Endothelial cell of hepatic sinusoid (primary cell): ENCODE data around the gene RBM20.

ENCODE experiments used
- in situ Hi-C: cut with HindIII; loops from 2 replicates; pipeline ENCODE4 v1.10.0; 2017; ENCODE audit warnings: low sequenced_read_pairs

The RBM20 gene

DNA sequence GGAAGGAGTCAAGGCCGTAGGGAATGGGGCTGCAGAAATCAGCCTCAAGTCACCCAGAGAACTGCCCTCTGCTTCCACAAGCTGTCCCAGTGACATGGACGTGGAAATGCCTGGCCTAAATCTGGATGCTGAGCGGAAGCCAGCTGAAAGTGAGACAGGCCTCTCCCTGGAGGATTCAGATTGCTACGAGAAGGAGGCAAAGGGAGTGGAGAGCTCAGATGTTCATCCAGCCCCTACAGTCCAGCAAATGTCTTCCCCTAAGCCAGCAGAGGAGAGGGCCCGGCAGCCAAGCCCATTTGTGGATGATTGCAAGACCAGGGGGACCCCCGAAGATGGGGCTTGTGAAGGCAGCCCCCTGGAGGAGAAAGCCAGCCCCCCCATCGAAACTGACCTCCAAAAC lies 177.4 kb downstream of the RBM20 start:
- in situ Hi-C loops, result no loop called here

DNA sequence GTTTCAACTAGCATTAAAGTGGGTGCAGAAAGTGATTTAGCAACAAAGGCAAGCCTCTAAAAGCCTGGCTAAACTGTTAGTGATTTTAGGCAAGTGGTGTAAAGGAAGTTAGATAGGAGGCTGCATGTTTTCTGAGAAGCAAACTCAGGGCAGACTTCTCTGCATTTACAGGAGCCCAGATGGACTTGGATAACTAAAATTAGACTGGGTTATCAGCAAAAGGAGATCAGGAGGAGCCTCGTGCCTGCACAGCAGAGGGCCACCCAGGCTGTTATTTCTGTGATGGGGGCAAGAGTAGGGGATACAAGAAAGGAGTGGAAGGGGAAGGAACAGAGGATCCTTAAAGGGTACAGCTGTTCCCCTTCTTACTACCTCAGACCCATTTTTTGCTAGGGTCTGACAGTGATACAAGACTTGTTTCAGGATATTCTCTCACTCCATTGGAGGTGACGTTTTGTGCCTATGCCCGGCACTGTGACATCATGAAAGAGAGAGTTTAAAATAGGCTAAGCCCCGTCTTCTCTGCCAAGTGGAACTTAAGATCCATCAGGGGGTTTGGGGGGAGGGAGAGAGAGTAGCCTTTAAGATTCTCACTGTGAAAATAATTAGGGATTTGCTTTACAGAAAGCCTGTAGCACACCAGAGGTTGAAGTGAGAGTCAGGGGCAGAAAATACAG lies 178.0 kb downstream of the RBM20 start:
- in situ Hi-C loops, result no loop called here

DNA sequence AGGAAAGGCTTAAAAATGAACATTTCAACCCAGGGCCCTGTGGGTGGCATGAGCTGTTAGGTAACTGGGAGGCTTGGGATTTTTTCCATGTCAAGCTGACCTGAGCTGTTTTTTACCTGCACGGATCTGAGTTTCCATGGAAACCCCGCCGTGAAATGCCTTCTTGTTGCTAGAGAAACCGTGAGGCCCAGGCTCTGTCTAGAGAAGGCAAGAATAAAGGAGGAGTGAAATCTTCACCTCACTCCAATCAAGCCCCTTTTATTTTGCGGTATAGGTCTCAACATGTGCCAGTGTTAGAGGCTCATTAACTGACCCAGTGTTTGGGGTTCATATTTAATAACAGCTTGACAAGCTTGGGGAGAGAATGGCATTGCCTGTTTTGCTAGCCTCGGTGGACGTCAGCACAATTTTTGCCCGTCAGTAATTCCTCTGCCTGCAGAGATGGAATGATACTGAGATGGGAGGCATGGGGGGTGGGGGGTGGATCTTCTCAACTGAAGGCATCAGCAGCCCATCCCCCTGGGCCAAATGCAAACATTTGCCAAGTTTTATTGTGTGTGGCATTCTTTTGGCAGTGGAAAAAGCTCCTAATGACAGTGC lies 178.7 kb downstream of the RBM20 start:
- in situ Hi-C loops, result no loop called here

DNA sequence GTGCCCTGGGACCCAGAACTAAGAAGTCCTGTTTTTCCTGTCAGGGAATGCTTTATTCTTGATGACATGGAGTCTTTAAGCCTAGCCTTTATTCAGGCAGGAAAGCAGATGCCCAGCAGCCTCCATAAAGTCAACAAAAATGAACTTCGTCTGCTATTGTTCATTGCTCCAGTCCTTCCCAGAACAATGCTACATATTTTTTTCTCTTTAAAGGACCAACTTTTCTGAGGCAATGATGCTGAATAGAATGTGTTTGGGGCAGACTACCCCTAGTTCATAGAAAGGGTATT lies 180.0 kb downstream of the RBM20 start:
- in situ Hi-C loops, result no loop called here

DNA sequence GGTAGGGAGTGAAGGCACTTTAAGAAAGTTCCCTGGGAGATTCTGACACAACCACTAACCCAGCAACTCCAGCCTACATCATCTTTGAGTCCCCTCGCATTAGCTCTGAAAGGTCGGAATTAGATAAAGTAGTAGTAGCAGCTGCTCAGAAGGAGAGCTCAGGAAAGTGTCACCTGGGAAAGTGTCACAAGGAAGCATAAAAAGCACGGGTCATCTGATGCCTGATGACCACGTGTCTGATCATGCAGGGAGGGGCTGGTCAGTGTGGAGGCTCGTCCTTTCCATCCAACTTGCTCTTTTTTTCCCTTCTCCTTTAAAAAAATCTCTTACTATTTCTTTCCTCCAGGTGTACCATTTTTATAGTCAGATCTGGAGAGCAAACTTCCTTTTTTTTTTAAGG lies 180.5 kb downstream of the RBM20 start:
- in situ Hi-C loops, result no loop called here

DNA sequence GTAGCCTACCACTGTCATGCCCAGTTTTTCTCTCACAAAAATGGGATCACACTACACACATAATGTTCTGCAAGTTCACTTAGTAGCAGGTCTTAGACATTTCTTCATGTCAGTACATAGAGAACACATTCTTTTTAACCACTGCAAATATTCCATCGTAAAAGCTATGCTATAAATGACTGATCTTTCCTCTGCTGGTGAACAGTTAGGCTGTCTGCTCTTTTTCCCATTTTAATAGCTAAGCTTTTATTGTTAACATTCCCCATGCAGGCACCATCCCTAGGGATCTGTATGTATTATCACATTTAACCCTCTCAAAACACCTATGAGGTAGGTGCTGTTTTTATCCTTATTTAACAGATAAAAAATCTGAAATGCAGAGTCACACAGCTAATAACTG lies 181.4 kb downstream of the RBM20 start:
- in situ Hi-C loops, result no loop called here

DNA sequence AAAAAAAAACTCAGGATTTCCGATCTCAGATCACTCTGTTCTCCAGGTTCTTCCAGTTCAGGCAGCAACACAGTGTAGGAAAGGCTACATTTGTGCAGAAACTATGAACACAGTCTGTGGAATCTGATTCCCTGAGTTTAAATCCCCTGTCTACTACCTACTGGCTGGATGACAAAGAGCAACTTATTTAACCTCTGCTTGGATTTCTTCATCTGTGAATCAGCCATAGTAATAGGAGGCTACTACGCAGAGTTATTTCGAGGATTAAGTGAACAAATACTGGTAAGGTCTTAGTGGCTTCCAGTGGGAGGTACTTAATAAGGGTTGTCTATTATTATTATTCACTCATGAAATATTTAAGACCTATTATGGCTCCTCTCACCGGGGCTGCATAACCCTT lies 183.3 kb downstream of the RBM20 start:
- in situ Hi-C loops, result no loop called here

DNA sequence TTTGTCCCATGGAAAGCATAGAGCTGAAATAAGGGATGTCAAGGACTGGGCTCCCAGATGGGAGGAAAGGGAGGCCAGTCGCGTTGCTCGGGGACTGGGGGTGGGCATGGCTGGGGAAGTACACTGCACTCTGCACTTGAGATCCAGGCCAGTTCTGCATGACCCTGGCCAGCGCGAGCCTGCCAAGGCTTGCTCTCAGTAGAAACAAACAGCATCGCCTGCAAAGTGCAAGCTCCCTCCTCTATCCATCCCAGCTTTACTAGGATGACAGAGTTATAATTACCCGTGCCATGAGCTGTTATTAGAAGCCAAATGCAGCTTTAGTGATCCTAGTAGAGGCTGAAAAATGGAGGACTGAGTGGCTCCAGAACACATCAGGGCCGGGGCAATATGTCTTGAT lies 183.7 kb downstream of the RBM20 start:
- in situ Hi-C loops, result no loop called here

DNA sequence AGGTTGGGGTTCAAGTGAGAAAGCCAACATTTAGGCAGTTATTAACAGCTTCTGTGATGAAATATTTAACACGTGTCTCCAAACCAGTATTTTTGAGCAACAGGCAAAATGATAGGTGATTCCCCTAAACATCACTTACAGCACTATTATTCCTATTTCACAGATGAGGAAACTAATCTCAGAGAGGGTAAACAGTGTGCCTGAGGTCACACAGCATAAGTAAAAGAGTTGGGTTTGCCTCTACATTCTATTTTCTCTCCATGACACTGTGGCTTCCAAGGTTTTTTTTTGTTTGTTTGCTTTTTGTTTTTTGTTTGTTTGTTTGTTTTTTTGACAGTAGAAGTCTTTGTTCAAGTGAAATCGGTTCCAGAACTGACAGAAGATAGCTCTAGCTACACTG lies 184.4 kb downstream of the RBM20 start:
- in situ Hi-C loops, result no loop called here

DNA sequence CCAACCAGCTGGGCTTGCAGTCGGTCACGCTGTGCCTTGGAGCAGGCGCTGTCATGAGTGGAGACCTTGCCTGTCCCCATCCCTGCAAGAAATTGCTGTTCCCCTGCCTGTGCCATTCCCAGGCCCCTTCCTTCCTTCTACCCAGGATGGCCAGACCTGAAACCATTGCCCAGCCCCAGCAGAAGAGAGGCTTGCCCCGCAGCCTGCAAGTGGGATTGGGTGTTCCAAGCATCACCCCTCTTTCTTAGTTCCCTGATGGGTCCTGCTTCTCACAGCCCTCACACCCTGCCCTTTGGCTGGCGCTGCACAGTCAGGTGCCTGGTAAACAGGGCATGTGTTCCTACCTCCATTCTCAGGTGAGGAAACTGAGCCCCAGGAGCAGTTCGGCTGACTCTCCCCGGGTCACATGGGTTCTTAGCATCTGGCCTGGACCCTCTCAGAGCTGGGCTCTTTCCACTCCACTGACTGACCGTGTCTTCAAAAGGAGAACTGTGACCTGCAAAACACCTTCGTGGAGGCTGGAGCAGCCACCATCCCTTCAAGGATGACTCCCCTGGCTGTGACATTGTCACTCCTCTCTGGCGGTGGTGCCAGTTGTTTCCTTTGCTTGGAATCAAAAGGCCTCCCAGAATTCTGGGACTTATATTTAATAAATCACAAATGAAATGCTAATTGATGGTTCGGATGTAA lies 185.7 kb downstream of the RBM20 start:
- in situ Hi-C loops, result no loop called here

DNA sequence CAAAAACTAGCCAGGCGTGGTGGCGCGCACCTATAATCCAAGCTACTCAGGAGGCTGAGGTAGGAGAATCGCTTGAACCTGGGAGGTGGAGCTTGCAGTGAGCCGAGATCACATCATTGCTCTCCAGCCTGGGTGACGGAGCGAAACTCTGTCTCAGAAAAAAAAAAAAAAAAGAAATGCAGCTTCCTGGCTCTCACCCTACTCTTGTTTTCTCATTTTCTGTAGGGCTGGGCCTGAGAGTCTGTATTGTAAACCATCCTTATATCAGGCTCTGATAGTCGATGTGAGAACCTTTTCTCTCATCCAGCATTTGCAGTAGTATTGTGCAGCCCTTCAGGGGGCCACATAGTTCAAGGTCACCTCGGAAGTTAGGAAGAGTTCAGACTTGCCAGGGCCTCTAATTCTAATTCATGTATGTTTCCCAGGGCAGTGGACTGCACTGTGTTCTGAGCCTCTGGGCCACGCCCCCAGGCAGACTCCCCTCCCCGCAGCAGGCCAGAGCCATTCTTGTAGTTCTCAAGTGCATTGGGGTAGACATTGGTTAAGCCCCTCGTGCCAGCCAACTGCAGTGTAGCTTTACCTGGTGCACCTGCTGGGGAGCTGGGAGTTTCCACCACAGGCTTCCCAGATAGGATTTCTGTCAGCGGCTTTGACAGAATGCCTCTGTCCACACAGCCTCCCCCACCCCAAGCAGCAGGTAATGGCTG lies 189.3 kb downstream of the RBM20 start:
- in situ Hi-C loops, result no loop called here

DNA sequence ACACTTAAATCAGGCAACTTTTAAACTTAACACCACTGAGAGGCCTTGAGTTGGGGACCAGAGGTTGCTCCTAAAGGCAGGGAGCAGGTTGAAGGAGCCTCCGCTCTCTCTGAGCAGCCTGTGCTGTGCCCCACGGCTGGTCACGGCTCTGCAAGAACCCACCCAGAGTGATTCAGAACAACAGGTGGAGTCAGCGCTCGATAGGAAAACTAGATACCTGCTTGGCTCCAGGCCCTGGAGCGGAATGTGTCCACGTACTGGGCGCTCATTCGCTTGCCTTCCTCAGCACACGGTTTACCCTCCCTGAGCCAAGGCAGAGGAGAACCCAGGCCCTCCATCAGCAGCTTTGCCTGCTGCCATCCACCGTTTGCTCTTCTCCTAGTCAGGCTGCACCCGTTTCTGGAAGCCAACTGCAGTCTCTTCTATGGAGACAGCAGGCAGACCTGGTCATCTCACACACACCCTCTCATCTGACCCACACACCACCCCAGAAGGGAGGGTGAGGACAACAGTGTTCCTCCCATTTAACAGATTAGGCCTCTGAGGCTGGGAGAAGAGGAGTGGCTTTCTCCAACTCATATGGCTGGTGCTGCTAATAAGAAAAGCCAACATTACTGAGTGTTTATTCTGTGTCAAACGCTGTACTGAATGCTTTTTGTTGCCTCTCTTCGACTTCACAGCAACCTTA lies 189.9 kb downstream of the RBM20 start:
- in situ Hi-C loops, result no loop called here

DNA sequence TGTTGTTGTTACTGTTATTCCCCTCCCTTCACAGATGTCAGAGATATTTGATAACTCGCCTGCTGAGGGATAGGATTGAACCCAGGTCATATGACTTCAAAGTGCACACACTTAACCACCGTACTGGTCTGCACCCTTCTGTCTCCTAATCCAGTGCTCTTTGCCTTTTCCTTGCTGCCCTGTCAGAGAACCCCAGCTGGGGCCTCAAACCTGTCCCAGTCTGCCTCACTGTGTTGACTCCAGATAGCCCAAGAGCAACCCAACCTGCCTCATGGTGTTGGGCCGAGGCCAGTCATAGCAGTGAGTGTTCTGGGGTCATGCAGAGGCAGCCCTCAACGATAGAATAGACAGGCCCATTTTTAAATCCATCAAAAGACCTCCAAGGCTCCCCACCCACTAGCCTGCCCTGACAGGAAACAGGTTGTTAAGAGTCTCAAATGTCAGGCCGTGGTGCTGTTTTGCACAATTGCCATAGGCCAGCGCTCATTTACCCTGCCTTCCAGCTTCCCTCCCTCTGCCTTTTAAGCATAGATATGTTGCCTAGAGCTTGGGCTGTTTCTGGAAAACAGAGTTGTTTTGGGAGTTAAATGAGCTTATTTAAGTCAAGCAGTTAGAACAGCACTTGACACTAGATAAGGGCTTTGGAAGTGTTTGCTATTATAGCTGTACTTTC lies 190.6 kb downstream of the RBM20 start:
- in situ Hi-C loops, result no loop called here

DNA sequence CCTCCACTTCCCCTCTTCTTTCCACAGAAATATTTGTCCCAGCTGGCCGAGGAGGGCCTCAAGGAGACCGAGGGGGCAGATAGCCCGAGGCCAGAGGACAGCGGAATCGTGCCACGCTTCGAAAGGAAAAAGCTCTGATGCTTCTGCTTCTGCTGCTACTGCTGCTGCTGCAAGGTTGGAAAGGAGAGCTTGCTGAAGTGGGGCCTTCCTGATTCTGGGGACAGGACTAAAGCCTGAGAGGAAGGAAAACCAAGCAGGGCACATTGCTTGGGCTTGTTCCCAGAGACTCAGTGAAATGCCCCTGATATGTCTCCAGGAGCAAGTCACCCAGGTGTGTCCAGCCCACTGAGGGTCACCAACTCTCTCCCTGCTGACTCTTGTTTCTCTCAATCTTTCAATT lies 191.7 kb downstream of the RBM20 start:
- in situ Hi-C loops, result no loop called here

DNA sequence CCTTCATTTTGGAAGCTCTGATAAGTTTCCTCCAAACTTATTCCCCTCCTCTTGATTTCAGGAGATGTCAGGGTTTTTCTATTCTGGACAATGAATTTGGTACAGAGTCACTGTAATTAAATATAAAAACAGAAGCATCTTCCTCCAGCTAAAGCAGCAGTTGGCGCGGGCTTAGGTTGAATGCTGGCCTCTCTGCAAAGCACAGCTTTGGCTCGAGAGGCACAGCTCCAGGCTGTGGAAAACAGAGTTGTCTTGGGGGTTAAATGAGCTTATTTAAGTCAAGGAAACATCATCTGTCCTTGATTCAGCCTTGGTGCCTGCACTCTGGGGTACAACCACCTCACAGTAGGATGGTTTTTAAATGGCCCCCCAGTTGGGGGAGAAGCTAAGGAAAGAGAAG lies 192.6 kb downstream of the RBM20 start:
- in situ Hi-C loops, result no loop called here

DNA sequence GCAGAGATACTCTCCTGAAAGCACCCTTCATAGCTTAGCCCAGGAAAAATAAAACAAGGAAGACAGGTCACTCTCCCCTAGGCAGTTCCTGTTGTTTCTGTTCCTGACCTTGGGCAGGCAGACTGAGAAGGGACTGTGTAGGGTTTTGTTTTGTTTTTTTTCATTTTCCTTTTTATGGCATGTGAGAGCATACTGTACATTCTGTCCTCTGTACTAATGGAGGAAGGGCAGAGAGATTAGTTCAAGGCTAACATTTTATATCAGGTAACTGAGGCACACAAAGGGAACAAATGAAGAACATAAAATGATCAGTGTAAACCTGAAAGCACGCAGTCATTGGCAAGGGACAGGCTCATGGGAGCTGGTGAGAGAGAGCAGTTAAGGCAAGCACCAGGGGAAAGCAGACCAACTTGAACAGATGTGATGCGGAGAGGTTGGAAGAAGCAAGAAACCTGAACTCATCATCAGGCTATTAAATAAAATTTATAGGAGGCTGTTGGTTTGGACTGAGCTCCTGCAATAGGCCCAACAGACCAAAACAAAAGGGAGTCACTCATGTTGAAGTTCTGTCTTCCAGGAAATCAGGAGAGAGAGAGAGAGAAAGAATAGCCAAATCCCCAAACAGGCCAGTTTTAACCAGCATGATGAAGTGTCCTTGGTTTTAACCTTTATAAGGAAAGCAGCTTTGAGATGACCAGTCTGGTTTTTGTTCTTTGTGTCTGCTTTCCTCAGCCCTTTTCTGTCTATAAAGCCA lies 193.5 kb downstream of the RBM20 start:
- in situ Hi-C loops, result no loop called here

DNA sequence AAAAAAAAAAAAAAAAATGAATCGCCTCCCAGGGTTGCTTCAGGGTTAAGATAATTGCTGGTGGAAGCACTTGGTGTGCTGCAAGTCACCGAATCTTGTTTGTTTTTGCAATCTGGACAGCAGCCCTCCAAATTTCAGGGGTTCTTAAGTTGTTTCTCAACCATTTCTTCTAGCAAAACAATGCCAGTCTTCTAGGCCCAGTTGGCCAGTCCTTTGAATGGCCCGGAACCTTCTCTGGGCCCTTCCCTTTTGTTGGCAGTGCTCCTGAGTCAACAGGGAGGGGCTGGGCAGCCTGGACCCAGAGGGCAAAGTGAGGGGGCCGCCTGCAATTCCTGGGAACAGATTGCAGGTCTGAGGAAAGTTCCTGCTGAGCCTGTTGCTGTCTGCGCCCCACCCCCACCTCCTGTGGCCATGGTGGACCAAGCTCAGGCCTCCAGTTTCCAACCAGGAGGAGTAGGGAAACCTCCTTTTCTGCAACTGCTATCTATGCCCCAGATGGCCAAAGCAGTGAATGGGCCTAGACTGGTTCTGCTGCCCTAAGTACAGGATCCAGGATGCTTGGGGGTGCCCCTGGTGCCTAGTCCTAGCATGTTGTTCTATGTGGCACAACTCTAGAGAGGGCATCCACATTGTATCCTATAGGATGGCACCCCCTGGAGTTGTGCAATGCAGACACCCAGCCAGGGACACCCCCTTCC lies 196.2 kb downstream of the RBM20 start:
- in situ Hi-C loops, result no loop called here

DNA sequence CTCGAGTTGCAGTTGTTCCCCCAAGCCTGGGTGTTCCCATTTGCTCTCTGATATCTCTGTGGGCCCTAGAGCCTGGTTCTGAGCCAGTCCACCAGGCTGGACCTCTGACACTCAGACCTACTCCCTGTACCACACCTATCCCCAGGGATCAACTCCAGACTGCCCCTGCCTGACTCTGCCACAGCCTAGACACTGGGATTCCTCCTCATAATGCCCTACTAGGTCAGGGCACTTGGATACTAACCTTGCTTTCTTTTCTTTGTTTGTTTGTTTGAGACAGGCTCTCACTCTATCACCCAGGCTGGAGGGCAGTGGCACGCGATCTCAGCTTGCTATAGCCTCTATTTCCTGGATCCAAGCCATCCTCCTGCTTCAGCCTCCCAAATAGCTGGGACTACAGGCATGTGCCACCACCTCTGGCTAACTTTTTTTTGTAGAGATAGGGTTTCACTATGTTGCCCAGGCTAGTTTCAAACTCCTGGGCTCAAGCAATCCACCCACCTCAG lies 196.8 kb downstream of the RBM20 start:
- in situ Hi-C loops, result no loop called here

DNA sequence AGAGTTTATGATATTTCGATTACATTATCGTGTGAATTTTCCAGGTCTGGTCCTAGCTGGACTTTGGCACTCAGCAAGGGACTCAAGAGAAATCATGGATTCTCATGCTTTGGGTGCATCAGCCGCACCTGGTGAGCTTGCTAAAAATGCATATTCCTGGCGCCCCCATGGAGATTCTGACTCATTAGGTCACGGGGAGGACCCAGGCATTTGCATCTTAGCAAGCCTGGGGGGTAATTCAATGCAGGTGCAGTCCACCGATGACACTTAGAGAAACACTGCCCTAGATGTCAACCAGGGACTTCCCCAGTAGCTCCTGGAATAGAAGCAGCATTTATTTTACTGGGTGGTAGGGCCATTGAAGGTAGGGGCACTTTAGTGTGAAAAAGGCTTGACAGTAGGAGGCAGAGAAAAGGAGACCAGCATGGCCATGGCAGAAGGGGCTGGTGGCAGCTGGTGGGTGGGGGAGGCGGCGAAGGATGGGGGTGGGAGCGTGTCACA lies 197.7 kb downstream of the RBM20 start:
- in situ Hi-C loops, result no loop called here
